ENCODE results near the gene PABPN1.

GRCh38 chr14:23360496-23360895 lies 39.2 kb downstream of the PABPN1 start:
- no peak for TF ChIP-seq CTCF (IDR thresholded peaks at IDR 0.05; ENCODE audit: insufficient read depth, low read length, poor library complexity, severe bottlenecking)
- no peak for TF ChIP-seq EZH2phosphoT487 (conservative IDR thresholded peaks at IDR 0.05; ENCODE audit: low read length)

All from SU-DHL-6 (cell line).